ENCODE data around the gene TELO2.

Gene TELO2

DNA sequence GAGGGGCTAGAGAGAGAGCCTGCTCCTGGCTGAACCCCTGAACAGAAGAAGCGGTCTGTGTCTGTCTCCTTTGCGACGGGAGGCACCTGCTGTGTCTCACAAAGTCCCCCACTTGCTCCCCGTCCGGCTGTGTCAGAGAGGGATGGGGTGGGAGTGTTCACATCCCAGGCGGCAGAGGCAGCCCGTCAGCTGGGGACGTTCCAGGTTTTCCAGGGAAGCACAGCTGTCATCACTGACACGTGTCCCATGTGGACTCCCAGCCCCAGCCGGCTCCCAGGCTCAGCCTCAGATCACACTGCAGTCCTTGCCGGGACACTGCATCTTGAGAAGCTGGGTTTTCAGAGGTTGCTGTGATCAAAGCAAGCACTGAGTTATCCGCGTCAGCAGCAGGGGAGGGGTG, 1.6 kb downstream of the TELO2 start:
- Histone ChIP-seq H3K4me1 (ENCODE audit: low read length) (peaks cover 12% of the 10 kb centered on the region), H3K27me3 (ENCODE audit: low read depth, low read length) (no peaks in the 10 kb centered on the region), H4K20me1 (ENCODE audit: insufficient read depth, low read length) (no peaks in the 10 kb centered on the region), H2AFZ (ENCODE audit: low read depth, low read length) (no peak overlapping the region), H3K9ac (ENCODE audit: low read length) (no peak overlapping the region), H3K27ac (ENCODE audit: low read length) (no peak overlapping the region), H3K4me3 (ENCODE audit: low read length) (0 out of 2 replicates have a peak overlapping the region, but pooled peaks have one; percentile 81), H3K4me2 (ENCODE audit: low read length) (no peak overlapping the region), H3K79me2 (ENCODE audit: low read length) (peaks cover 24% of the 10 kb centered on the region), H3K36me3 (replicated peaks; ENCODE audit: low read depth, low read length) (peaks cover 16% of the 10 kb centered on the region), H3K9me3 (ENCODE audit: insufficient read depth, low read length) (no peaks in the 10 kb centered on the region)
- no peak for TF ChIP-seq EZH2phosphoT487 (IDR thresholded peaks at IDR 0.05; ENCODE audit: low read depth)
- TF ChIP-seq, protein P1, sequence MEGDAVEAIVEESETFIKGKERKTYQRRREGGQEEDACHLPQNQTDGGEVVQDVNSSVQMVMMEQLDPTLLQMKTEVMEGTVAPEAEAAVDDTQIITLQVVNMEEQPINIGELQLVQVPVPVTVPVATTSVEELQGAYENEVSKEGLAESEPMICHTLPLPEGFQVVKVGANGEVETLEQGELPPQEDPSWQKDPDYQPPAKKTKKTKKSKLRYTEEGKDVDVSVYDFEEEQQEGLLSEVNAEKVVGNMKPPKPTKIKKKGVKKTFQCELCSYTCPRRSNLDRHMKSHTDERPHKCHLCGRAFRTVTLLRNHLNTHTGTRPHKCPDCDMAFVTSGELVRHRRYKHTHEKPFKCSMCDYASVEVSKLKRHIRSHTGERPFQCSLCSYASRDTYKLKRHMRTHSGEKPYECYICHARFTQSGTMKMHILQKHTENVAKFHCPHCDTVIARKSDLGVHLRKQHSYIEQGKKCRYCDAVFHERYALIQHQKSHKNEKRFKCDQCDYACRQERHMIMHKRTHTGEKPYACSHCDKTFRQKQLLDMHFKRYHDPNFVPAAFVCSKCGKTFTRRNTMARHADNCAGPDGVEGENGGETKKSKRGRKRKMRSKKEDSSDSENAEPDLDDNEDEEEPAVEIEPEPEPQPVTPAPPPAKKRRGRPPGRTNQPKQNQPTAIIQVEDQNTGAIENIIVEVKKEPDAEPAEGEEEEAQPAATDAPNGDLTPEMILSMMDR (IDR thresholded peaks at IDR 0.05; ENCODE audit: low read depth, low read length) = no peak

DNA sequence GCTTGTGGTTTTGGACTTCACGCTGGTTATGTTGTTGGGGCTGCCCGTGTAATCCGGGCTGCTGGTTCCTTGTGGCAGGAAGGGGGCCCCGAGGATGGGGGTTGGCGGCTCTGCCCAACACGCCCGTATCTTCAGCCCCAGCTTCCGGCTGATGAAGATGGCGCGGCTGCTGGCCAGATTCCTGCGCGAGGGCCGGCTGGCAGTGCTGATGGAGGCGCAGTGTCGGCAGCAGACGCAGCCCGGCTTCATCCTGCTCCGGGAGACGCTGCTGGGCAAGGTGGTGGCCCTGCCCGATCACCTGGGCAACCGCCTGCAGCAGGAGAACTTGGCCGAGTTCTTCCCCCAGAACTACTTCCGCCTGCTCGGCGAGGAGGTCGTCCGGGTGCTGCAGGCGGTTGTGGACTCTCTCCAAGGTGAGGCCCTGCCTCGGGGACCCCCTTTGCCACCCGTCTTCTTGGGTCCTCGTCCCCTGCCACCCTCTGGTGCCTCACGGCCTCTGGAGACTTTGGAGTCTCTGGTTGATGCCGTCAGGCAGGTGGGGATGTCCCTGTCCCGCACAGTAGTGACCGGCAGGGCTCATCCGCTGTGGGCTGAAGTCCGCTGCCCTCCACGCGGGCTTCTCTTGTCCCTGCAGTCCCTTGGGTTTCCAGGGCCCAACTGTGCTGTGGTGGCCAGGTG, 2.2 kb downstream of the TELO2 start:
- Histone ChIP-seq H3K9ac (ENCODE audit: low read length) (no peak overlapping the region), H3K36me3 (replicated peaks; ENCODE audit: low read depth, low read length) (peaks cover 16% of the 10 kb centered on the region), H3K4me3 (ENCODE audit: low read length) (no peak overlapping the region)

DNA sequence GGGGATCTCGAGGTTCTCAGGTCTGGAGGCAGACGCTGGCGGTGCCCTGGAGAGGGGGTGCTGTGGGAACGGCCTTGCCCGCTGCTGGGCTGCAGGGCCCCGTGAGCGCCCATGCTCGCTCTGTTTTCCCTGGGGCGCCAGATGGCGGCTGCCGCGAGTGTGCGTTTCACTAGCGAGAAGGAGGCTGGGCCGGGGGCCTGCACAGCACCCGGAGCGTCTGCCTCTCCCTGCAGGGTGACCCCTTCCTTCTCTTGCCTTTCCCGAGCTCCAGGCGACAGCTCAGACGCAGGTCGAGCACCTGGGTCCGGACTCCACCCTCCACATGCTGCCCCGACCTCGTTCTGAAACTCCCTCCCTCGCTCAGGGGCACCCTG, 2.7 kb downstream of the TELO2 start:
- Histone ChIP-seq H3K27me3 (ENCODE audit: low read depth, low read length) (no peaks in the 10 kb centered on the region), H3K4me1 (ENCODE audit: low read length) (peaks cover 12% of the 10 kb centered on the region), H3K27ac (ENCODE audit: low read length) (no peak overlapping the region), H3K4me3 (ENCODE audit: low read length) (no peak overlapping the region), H3K36me3 (replicated peaks; ENCODE audit: low read depth, low read length) (peaks cover 16% of the 10 kb centered on the region), H2AFZ (ENCODE audit: low read depth, low read length) (no peak overlapping the region), H4K20me1 (ENCODE audit: insufficient read depth, low read length) (no peaks in the 10 kb centered on the region), H3K4me2 (ENCODE audit: low read length) (no peak overlapping the region), H3K9ac (ENCODE audit: low read length) (no peak overlapping the region), H3K9me3 (ENCODE audit: insufficient read depth, low read length) (no peaks in the 10 kb centered on the region), H3K79me2 (ENCODE audit: low read length) (peaks cover 24% of the 10 kb centered on the region)
- no peak for TF ChIP-seq EZH2phosphoT487 (IDR thresholded peaks at IDR 0.05; ENCODE audit: low read depth)
- TF ChIP-seq, protein P1 (IDR thresholded peaks at IDR 0.05; ENCODE audit: low read depth, low read length) = no peak

More for the DNA sequence above, 2.2 kb downstream of the TELO2 start:
- Histone ChIP-seq H3K9me3 (ENCODE audit: insufficient read depth, low read length) (no peaks in the 10 kb centered on the region), H3K79me2 (ENCODE audit: low read length) (peaks cover 24% of the 10 kb centered on the region), H3K27ac (ENCODE audit: low read length) (no peak overlapping the region), H2AFZ (ENCODE audit: low read depth, low read length) (no peak overlapping the region), H3K4me2 (ENCODE audit: low read length) (no peak overlapping the region), H3K4me1 (ENCODE audit: low read length) (peaks cover 12% of the 10 kb centered on the region), H4K20me1 (ENCODE audit: insufficient read depth, low read length) (no peaks in the 10 kb centered on the region), H3K27me3 (ENCODE audit: low read depth, low read length) (no peaks in the 10 kb centered on the region)
- TF ChIP-seq, protein P1 (IDR thresholded peaks at IDR 0.05; ENCODE audit: low read depth, low read length) = no peak
- no peak for TF ChIP-seq EZH2phosphoT487 (IDR thresholded peaks at IDR 0.05; ENCODE audit: low read depth)

DNA sequence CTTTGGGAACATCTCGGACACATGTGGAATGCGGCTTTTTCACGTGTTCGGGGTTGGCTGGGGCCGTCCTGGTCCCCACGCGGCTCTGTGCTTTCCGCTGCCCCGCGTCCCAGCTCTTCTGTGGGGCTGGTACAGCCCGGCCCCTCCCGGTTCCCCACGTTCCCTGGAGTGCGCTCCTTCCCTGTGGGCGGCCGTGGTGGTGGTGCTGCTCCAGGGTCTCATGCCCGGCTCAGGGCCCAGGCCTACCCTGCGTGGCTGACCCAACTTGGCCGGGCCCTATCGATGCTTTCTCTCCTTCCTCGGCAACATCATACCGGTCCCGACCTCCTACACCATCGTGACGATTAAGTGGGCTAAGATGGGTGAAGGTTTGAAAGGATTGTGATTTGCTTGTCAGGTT, 3.3 kb downstream of the TELO2 start:
- H3K4me2 ChIP-seq (ENCODE audit: low read length) = no peak overlapping the region
- H3K36me3 ChIP-seq (replicated peaks; ENCODE audit: low read depth, low read length) = peaks cover 19% of the 10 kb centered on the region
- H4K20me1 ChIP-seq (ENCODE audit: insufficient read depth, low read length) = no peaks in the 10 kb centered on the region
- H3K9ac ChIP-seq (ENCODE audit: low read length) = no peak overlapping the region
- peaks cover 12% of the 10 kb centered on the region for H3K4me1 ChIP-seq (ENCODE audit: low read length)
- H3K9me3 ChIP-seq (ENCODE audit: insufficient read depth, low read length) = no peaks in the 10 kb centered on the region
- no peaks in the 10 kb centered on the region for H3K27me3 ChIP-seq (ENCODE audit: low read depth, low read length)
- no peak overlapping the region for H3K4me3 ChIP-seq (ENCODE audit: low read length)
- no peak overlapping the region for H2AFZ ChIP-seq (ENCODE audit: low read depth, low read length)
- TF ChIP-seq, protein P1 (IDR thresholded peaks at IDR 0.05; ENCODE audit: low read depth, low read length) = no peak
- TF ChIP-seq EZH2phosphoT487 (IDR thresholded peaks at IDR 0.05; ENCODE audit: low read depth) = no peak
- H3K27ac ChIP-seq (ENCODE audit: low read length) = no peak overlapping the region
- H3K79me2 ChIP-seq (ENCODE audit: low read length) = peaks cover 24% of the 10 kb centered on the region
